Ectodermal cell (in vitro differentiated cells): Measurements from ENCODE around the gene NYNRIN.

ENCODE experiments used
- H3K27ac ChIP-seq: 2 replicates; pipeline ENCODE4 v1.7.0; 2013; ENCODE audit warnings: mild to moderate bottlenecking, low read depth, low read length; ENCODE audit not compliant: insufficient read depth, poor library complexity, severe bottlenecking
- H3K27me3 ChIP-seq: 2 replicates; pipeline ENCODE4 v1.7.0; 2013; ENCODE audit warnings: mild to moderate bottlenecking, low read length; ENCODE audit not compliant: insufficient read depth, control insufficient read depth, poor library complexity, severe bottlenecking
- H3K36me3 ChIP-seq: one replicate; pipeline ENCODE4 v1.7.0; 2013; ENCODE audit warnings: low read length; ENCODE audit not compliant: control insufficient read depth, insufficient read depth
- H3K4me1 ChIP-seq: one replicate; pipeline ENCODE4 v1.7.0; 2013; ENCODE audit warnings: low read length; ENCODE audit not compliant: control insufficient read depth, insufficient read depth
- H3K4me3 ChIP-seq: 2 replicates; pipeline ENCODE4 v1.7.0; 2013; ENCODE audit warnings: low read depth, low read length, control low read depth; ENCODE audit not compliant: insufficient read depth
- H3K9me3 ChIP-seq: 2 replicates; pipeline ENCODE4 v1.7.0; 2013; ENCODE audit warnings: mild to moderate bottlenecking, low read length, moderate library complexity; ENCODE audit not compliant: control insufficient read depth
- WGBS, 2 experiments: methylation state at CpG; one replicate each; pipeline ENCODE4 v1.1.7; 2013; ENCODE audit warnings: missing lambda C conversion rate in 2 of 2; 5-methylcytosine and 5-hydroxymethylcytosine counted together

NYNRIN gene

GRCh38 chr14:24414077-24414476 lies 15.3 kb downstream of the NYNRIN start:
- H3K4me3 ChIP-seq: no peak overlapping the region
- no peaks in the 10 kb centered on the region for H3K4me1 ChIP-seq
- H3K9me3 ChIP-seq: no peaks in the 10 kb centered on the region
- no peaks in the 10 kb centered on the region for H3K27me3 ChIP-seq
- WGBS, 2 experiments: 100% methylated on average over 1 of the region's 1 CpG
- H3K36me3 ChIP-seq: peaks cover 13% of the 10 kb centered on the region
- no peak overlapping the region for H3K27ac ChIP-seq

- no peaks in the 10 kb centered on the region for H3K27me3 ChIP-seq
- H3K36me3 ChIP-seq: peaks cover 13% of the 10 kb centered on the region
- WGBS, 2 experiments: 94 to 97% methylated on average over 15 of the region's 15 CpGs
- no peaks in the 10 kb centered on the region for H3K9me3 ChIP-seq
- H3K27ac ChIP-seq: no peak overlapping the region
- H3K4me3 ChIP-seq: no peak overlapping the region
- no peaks in the 10 kb centered on the region for H3K4me1 ChIP-seq
These were observed 16.1 kb downstream of the NYNRIN start for GRCh38 chr14:24414732-24415420.

- H3K4me1 ChIP-seq: no peaks in the 10 kb centered on the region
- H3K36me3 ChIP-seq: peaks cover 13% of the 10 kb centered on the region
- H3K27ac ChIP-seq: no peak overlapping the region
- H3K27me3 ChIP-seq: no peaks in the 10 kb centered on the region
- no peak overlapping the region for H3K4me3 ChIP-seq
- H3K9me3 ChIP-seq: no peaks in the 10 kb centered on the region
- 92 to 96% methylated on average over 25 of the region's 25 CpGs for WGBS, 2 experiments
These were observed 16.8 kb downstream of the NYNRIN start for GRCh38 chr14:24415421-24416253.

GRCh38 chr14:24416254-24416931 lies 17.6 kb downstream of the NYNRIN start:
- no peak overlapping the region for H3K27ac ChIP-seq
- WGBS, 2 experiments: 92% methylated on average over 19 of the region's 19 CpGs

GRCh38 chr14:24416932-24417619 lies 18.3 kb downstream of the NYNRIN start:
- Histone ChIP-seq H3K9me3 (no peaks in the 10 kb centered on the region), H3K27ac (no peak overlapping the region), H3K4me3 (no peak overlapping the region), H3K27me3 (no peaks in the 10 kb centered on the region), H3K36me3 (peaks cover 13% of the 10 kb centered on the region), H3K4me1 (no peaks in the 10 kb centered on the region)
- 90 to 91% methylated on average over 16 of the region's 16 CpGs for WGBS, 2 experiments

More at GRCh38 chr14:24416254-24416931, 17.6 kb downstream of the NYNRIN start:
- H3K36me3 ChIP-seq: peaks cover 13% of the 10 kb centered on the region
- no peaks in the 10 kb centered on the region for H3K9me3 ChIP-seq
- H3K4me3 ChIP-seq: no peak overlapping the region
- H3K27me3 ChIP-seq: no peaks in the 10 kb centered on the region
- no peaks in the 10 kb centered on the region for H3K4me1 ChIP-seq

GRCh38 chr14:24417832-24418491 lies 19.2 kb downstream of the NYNRIN start:
- Histone ChIP-seq H3K36me3 (peaks cover 13% of the 10 kb centered on the region), H3K4me3 (no peak overlapping the region), H3K4me1 (no peaks in the 10 kb centered on the region), H3K9me3 (no peaks in the 10 kb centered on the region), H3K27me3 (peaks cover 3% of the 10 kb centered on the region), H3K27ac (no peak overlapping the region)
- WGBS, 2 experiments: 86 to 89% methylated on average over 6 of the region's 6 CpGs

GRCh38 chr14:24418492-24418873 lies 19.7 kb downstream of the NYNRIN start:
- H3K9me3 ChIP-seq: no peaks in the 10 kb centered on the region
- no peaks in the 10 kb centered on the region for H3K4me1 ChIP-seq
- no peak overlapping the region for H3K27ac ChIP-seq
- H3K27me3 ChIP-seq: peaks cover 3% of the 10 kb centered on the region
- H3K4me3 ChIP-seq: no peak overlapping the region
- H3K36me3 ChIP-seq: peaks cover 8% of the 10 kb centered on the region
- 93 to 94% methylated on average over 6 of the region's 6 CpGs for WGBS, 2 experiments

- 85 to 95% methylated on average over 4 of the region's 4 CpGs for WGBS, 2 experiments
- Histone ChIP-seq H3K36me3 (no peaks in the 10 kb centered on the region), H3K27ac (no peak overlapping the region), H3K4me1 (no peaks in the 10 kb centered on the region), H3K27me3 (peaks cover 3% of the 10 kb centered on the region), H3K4me3 (no peak overlapping the region), H3K9me3 (no peaks in the 10 kb centered on the region)
These were observed 23.5 kb downstream of the NYNRIN start for GRCh38 chr14:24422261-24422660.

GRCh38 chr14:24422694-24423601 lies 24.1 kb downstream of the NYNRIN start:
- Histone ChIP-seq H3K9me3 (no peaks in the 10 kb centered on the region), H3K27me3 (peaks cover 3% of the 10 kb centered on the region), H3K36me3 (no peaks in the 10 kb centered on the region), H3K4me1 (no peaks in the 10 kb centered on the region), H3K4me3 (no peak overlapping the region), H3K27ac (no peak overlapping the region)
- WGBS, 2 experiments: 91% methylated on average over 11 to 12 of the region's 12 CpGs
